Smooth muscle cell of the brain vasculature (primary cell): ENCODE results near the gene AKR1B1.

Experiments
- DNase-seq: peaks from one replicate; pipeline ENCODE4 v3.0.0-alpha.2; 2012; ENCODE audit warnings: low read depth, low spot score

AKR1B1 gene

GRCh38 chr7:134444961-134445315 is 14.0 kb downstream of the AKR1B1 start:
- DNase-seq: no peak

GRCh38 chr7:134444198-134444960 is 14.5 kb downstream of the AKR1B1 start:
- no peak for DNase-seq

- DNase-seq: no peak
Measured at GRCh38 chr7:134443396-134444070, 15.4 kb downstream of the AKR1B1 start.

- DNase-seq: no peak
Measured at GRCh38 chr7:134442441-134443220, 16.3 kb downstream of the AKR1B1 start.

GRCh38 chr7:134441264-134441663 is 17.6 kb downstream of the AKR1B1 start:
- no peak for DNase-seq

GRCh38 chr7:134440476-134440875 is 18.4 kb downstream of the AKR1B1 start:
- DNase-seq: no peak

GRCh38 chr7:134440067-134440466 is 18.8 kb downstream of the AKR1B1 start:
- DNase-seq: no peak

GRCh38 chr7:134438946-134439345 is 20.0 kb downstream of the AKR1B1 start:
- DNase-seq: no peak

GRCh38 chr7:134435161-134435920 is 23.6 kb downstream of the AKR1B1 start:
- no peak for DNase-seq

- no peak for DNase-seq
Measured at GRCh38 chr7:134434701-134435100, 24.2 kb downstream of the AKR1B1 start.

- no peak for DNase-seq
Measured at GRCh38 chr7:134433430-134433829, 25.5 kb downstream of the AKR1B1 start.

- peak; percentile 80 for DNase-seq
Measured at GRCh38 chr7:134432296-134433152, 26.4 kb downstream of the AKR1B1 start.

- no peak for DNase-seq
Measured at GRCh38 chr7:134431815-134432214, 27.1 kb downstream of the AKR1B1 start.

GRCh38 chr7:134429481-134429880 is 29.4 kb downstream of the AKR1B1 start:
- DNase-seq: no peak

GRCh38 chr7:134428942-134429341 is 30.0 kb downstream of the AKR1B1 start:
- DNase-seq: no peak

- no peak for DNase-seq
Measured at GRCh38 chr7:134427896-134428295, 31.0 kb downstream of the AKR1B1 start.

- no peak for DNase-seq
Measured at GRCh38 chr7:134425777-134426176, 33.1 kb downstream of the AKR1B1 start.

GRCh38 chr7:134422638-134423037 is 36.3 kb downstream of the AKR1B1 start:
- no peak for DNase-seq

- DNase-seq: no peak
Measured at GRCh38 chr7:134422008-134422407, 36.9 kb downstream of the AKR1B1 start.

GRCh38 chr7:134420424-134421125 is 38.3 kb downstream of the AKR1B1 start:
- peak; percentile 7 for DNase-seq
